ENCODE measurements around the gene RHBDF1. TPM values are rescaled to one million over a fixed set of nuclear protein-coding genes. Genes with fewer than 3 reads are reported as not detected.
"Not testable (repeated sequence)": the region's sequence is repeated elsewhere in the genome, so short reads cannot be mapped to it uniquely, and the experiment has no call there.

The RHBDF1 gene
- total and polyA plus RNA-seq, 2 experiments from 2014 or later: 22.6 to 24.5 TPM

DNA sequence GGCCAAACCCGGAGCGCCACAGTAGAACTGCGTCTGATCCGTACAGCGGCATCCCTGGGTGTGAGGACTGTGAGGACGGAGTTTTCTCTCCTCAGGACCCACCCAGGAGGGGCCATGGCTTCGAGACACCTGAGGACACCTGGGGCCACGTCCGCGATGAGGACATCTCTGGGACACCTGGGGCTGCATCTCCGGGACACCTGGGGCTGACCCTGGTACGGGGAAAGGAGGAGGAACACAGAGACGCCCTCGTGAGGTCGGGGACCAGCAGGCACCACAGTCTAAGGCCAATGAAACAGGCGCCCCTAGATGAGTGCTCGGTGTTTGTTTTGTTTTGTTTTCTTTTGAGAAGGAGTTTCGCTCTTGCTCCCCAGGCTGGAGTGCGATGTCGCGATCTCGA lies 48.3 kb downstream of the RHBDF1 start:
- H3K4me3 ChIP-seq; H2AFZ ChIP-seq; H3K36me3 Mint-ChIP-seq (ENCODE audit: low read depth); H3K4me2 ChIP-seq; H3K27ac Mint-ChIP-seq; H3K79me2 ChIP-seq (replicated peaks; ENCODE audit: insufficient read depth); H4K20me1 ChIP-seq (replicated peaks; ENCODE audit: insufficient read depth); ATAC-seq; H3K36me3 ChIP-seq (ENCODE audit: insufficient read depth); H3F3A ChIP-seq (replicated peaks; ENCODE audit: low read depth); DNase-seq (ENCODE audit: low spot score); H3K4me3 Mint-ChIP-seq; H3K4me1 ChIP-seq (ENCODE audit: insufficient read depth); H3K27me3 Mint-ChIP-seq (ENCODE audit: insufficient read depth, low read depth, poor library complexity); H3K4me1 Mint-ChIP-seq; H3K9me2 ChIP-seq (ENCODE audit: insufficient read depth); H3K27ac ChIP-seq (ENCODE audit: low read depth); H3K27me3 ChIP-seq (ENCODE audit: insufficient read depth): not testable (repeated sequence)
- H3K9me3 Mint-ChIP-seq: peaks cover 12% of the 10 kb centered on the region

DNA sequence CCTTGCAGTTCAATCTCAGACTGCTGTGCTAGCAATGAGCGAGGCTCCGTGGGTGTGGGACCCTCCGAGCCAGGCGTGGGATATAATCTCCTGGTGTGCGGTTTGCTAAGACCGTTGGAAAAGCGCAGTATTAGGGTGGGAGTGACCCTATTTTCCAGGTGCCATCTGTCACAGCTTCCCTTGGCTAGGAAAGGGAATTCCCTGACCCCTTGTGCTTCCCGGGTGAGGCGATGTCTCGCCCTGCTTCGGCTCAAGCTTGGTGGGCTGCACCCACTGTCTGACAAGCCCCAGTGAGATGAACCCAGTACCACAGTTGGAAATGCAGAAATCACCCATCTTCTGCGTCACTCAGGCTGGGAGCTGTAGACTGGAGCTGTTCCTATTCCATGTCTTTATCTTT lies 51.5 kb downstream of the RHBDF1 start:
- not testable (repeated sequence) for H4K20me1 ChIP-seq (replicated peaks; ENCODE audit: insufficient read depth); H3K27ac Mint-ChIP-seq; H3K4me1 Mint-ChIP-seq; H3K27me3 Mint-ChIP-seq (ENCODE audit: insufficient read depth, low read depth, poor library complexity); H2AFZ ChIP-seq; H3K4me2 ChIP-seq; H3K36me3 ChIP-seq (ENCODE audit: insufficient read depth); H3F3A ChIP-seq (replicated peaks; ENCODE audit: low read depth); H3K27ac ChIP-seq (ENCODE audit: low read depth); DNase-seq (ENCODE audit: low spot score); H3K4me1 ChIP-seq (ENCODE audit: insufficient read depth); ATAC-seq; H3K79me2 ChIP-seq (replicated peaks; ENCODE audit: insufficient read depth); H3K9me2 ChIP-seq (ENCODE audit: insufficient read depth); H3K27me3 ChIP-seq (ENCODE audit: insufficient read depth); H3K36me3 Mint-ChIP-seq (ENCODE audit: low read depth); H3K4me3 Mint-ChIP-seq; H3K4me3 ChIP-seq
- H3K9me3 Mint-ChIP-seq: peaks cover 17% of the 10 kb centered on the region

GRCh38 chr16:17062-17765 lies 55.2 kb downstream of the RHBDF1 start:
- peak in 1 of 2 experiments; percentile 31; a peak in 1 of 4 replicates for TF ChIP-seq CTCF (conservative IDR thresholded peaks at IDR 0.05; ENCODE audit: low read depth in 2 of 2)
- peak; percentile 1 for DNase-seq (ENCODE audit: low spot score)
- not testable (repeated sequence) for H4K20me1 ChIP-seq (replicated peaks; ENCODE audit: insufficient read depth); H3F3A ChIP-seq (replicated peaks; ENCODE audit: low read depth); H3K4me3 ChIP-seq; H3K79me2 ChIP-seq (replicated peaks; ENCODE audit: insufficient read depth); H3K4me1 Mint-ChIP-seq; H3K36me3 ChIP-seq (ENCODE audit: insufficient read depth); H3K27me3 ChIP-seq (ENCODE audit: insufficient read depth); H3K4me2 ChIP-seq; H3K9me2 ChIP-seq (ENCODE audit: insufficient read depth); ATAC-seq; H3K36me3 Mint-ChIP-seq (ENCODE audit: low read depth); H3K27me3 Mint-ChIP-seq (ENCODE audit: insufficient read depth, low read depth, poor library complexity); H2AFZ ChIP-seq; H3K27ac Mint-ChIP-seq; H3K27ac ChIP-seq (ENCODE audit: low read depth); H3K4me1 ChIP-seq (ENCODE audit: insufficient read depth); H3K4me3 Mint-ChIP-seq
- peaks cover 17% of the 10 kb centered on the region for H3K9me3 Mint-ChIP-seq

DNA sequence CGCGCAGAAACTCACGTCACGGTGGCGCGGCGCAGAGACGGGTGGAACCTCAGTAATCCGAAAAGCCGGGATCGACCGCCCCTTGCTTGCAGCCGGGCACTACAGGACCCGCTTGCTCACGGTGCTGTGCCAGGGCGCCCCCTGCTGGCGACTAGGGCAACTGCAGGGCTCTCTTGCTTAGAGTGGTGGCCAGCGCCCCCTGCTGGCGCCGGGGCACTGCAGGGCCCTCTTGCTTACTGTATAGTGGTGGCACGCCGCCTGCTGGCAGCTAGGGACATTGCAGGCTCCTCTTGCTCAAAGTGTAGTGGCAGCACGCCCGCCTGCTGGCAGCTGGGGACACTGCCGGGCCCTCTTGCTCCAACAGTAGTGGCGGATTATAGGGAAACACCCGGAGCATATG lies 61.7 kb downstream of the RHBDF1 start:
- not testable (repeated sequence) for H3K36me3 ChIP-seq (ENCODE audit: insufficient read depth); H2AFZ ChIP-seq; H3K4me3 ChIP-seq; H3K9me3 Mint-ChIP-seq; DNase-seq (ENCODE audit: low spot score); ATAC-seq; H3K79me2 ChIP-seq (replicated peaks; ENCODE audit: insufficient read depth); H3K27ac ChIP-seq (ENCODE audit: low read depth); H3K9me2 ChIP-seq (ENCODE audit: insufficient read depth); H3K4me1 ChIP-seq (ENCODE audit: insufficient read depth); H3K4me2 ChIP-seq; H3K36me3 Mint-ChIP-seq (ENCODE audit: low read depth); H3K27me3 ChIP-seq (ENCODE audit: insufficient read depth); H3K27me3 Mint-ChIP-seq (ENCODE audit: insufficient read depth, low read depth, poor library complexity); H3F3A ChIP-seq (replicated peaks; ENCODE audit: low read depth); H3K4me3 Mint-ChIP-seq; H3K27ac Mint-ChIP-seq; H3K4me1 Mint-ChIP-seq; H4K20me1 ChIP-seq (replicated peaks; ENCODE audit: insufficient read depth)
- peak; percentile 43 to 55 for TF ChIP-seq CTCF (conservative IDR thresholded peaks at IDR 0.05; ENCODE audit: low read depth in 2 of 2)

Data from GM23338 (cell line).